ENCODE measurements around the gene GPC6. TPM values are rescaled to one million over a fixed set of nuclear protein-coding genes. Genes with fewer than 3 reads are reported as not detected.
A peak's percentile ranks its signal among the peaks of the same experiment; 100 is the strongest.

The GPC6 gene
- polyA plus RNA-seq, 1 of the 3 experiments (the other 2 are of a cell fraction) = 6.7 TPM

- no peak for TF ChIP-seq MEF2A (IDR thresholded peaks at IDR 0.05; ENCODE audit: borderline replicate concordance, low read depth)
These were observed 1019.9 kb downstream of the GPC6 start (continued) for GRCh38 chr13:94246495-94246894.

GRCh38 chr13:94247890-94248289, 1021.3 kb downstream of the GPC6 start:
- H3K9me2 ChIP-seq = no peaks in the 10 kb centered on the region
- peaks cover 4 to 26% of the 10 kb centered on the region in 2 experiments; a peak in 3 of 4 replicates for H3K4me1 ChIP-seq (ENCODE audit: control insufficient read depth in 1 of 2, insufficient read depth in 2 of 2, low read depth in 1 of 2, low read length in 1 of 2)
- 71% methylated on average over 1 of the region's 1 CpG for WGBS (ENCODE audit: low lambda C conversion rate)
- no peak for DNase-seq
- H3K4me3 ChIP-seq (ENCODE audit: low read depth in 2 of 2, low read length in 1 of 2) = no peak overlapping the region
- POLR2A ChIA-PET = no interaction called here
- no peak overlapping the region for H3K27ac ChIP-seq (ENCODE audit: low read depth in 2 of 2, low read length in 1 of 2)
- H3K4me2 ChIP-seq = no peak overlapping the region
- H4K20me1 ChIP-seq (ENCODE audit: insufficient read depth) = no peaks in the 10 kb centered on the region
- H3F3A ChIP-seq (replicated peaks; ENCODE audit: insufficient read depth) = no peaks in the 10 kb centered on the region
- no peak overlapping the region for H2AFZ ChIP-seq (ENCODE audit: low read depth)
- peaks cover 0 to 5% of the 10 kb centered on the region in 2 experiments for H3K36me3 ChIP-seq (replicated peaks in 1 of 2; ENCODE audit: control insufficient read depth in 1 of 2, insufficient read depth in 2 of 2, low read length in 1 of 2)
- no peaks in the 10 kb centered on the region for H3K27me3 ChIP-seq (ENCODE audit: insufficient read depth)
- TF ChIP-seq FOSL2 (IDR thresholded peaks at IDR 0.05; ENCODE audit: borderline replicate concordance, low read depth) (no peak), GATA2 (CRISPR knock-in tag; IDR thresholded peaks at IDR 0.05) (no peak), SIN3A (IDR thresholded peaks at IDR 0.05; ENCODE audit: borderline replicate concordance, low read depth, low read length) (no peak), RAD21 (IDR thresholded peaks at IDR 0.05; ENCODE audit: low read length) (no peak), SMC3 (IDR thresholded peaks at IDR 0.05; ENCODE audit: low read depth, low read length) (no peak)
- H3K79me2 ChIP-seq (ENCODE audit: insufficient read depth) = no peaks in the 10 kb centered on the region
- CTCF ChIA-PET = interaction anchor here (1.5 kb wide), 1 partner anchor 49 kb away, joined by 3 read pairs; no protein-coding TSS in a partner anchor
- no peak overlapping the region for H3K9ac ChIP-seq
- H3K9me3 ChIP-seq = peaks cover 11% of the 10 kb centered on the region

GRCh38 chr13:94248454-94249228, 1022.0 kb downstream of the GPC6 start:
- Histone ChIP-seq H3K27ac (ENCODE audit: low read depth in 2 of 2, low read length in 1 of 2) (peak overlapping the region in 1 of 2 experiments; percentile 34; a peak in 2 of 4 replicates), H3K9ac (no peak overlapping the region), H3K27me3 (ENCODE audit: insufficient read depth) (no peaks in the 10 kb centered on the region), H4K20me1 (ENCODE audit: insufficient read depth) (no peaks in the 10 kb centered on the region), H3K9me2 (no peaks in the 10 kb centered on the region), H3K4me2 (no peak overlapping the region), H3F3A (replicated peaks; ENCODE audit: insufficient read depth) (no peaks in the 10 kb centered on the region), H3K9me3 (peaks cover 11% of the 10 kb centered on the region), H3K79me2 (ENCODE audit: insufficient read depth) (no peaks in the 10 kb centered on the region), H2AFZ (ENCODE audit: low read depth) (no peak overlapping the region), H3K36me3 (replicated peaks in 1 of 2; ENCODE audit: control insufficient read depth in 1 of 2, insufficient read depth in 2 of 2, low read length in 1 of 2) (peaks cover 0 to 5% of the 10 kb centered on the region in 2 experiments), H3K4me3 (ENCODE audit: low read depth in 2 of 2, low read length in 1 of 2) (no peak overlapping the region), H3K4me1 (ENCODE audit: control insufficient read depth in 1 of 2, insufficient read depth in 2 of 2, low read depth in 1 of 2, low read length in 1 of 2) (peaks cover 4 to 34% of the 10 kb centered on the region in 2 experiments; a peak in 3 of 4 replicates)
- 91% methylated on average over 2 of the region's 2 CpGs for WGBS (ENCODE audit: low lambda C conversion rate)
- no peak for DNase-seq
- POLR2A ChIA-PET = no interaction called here
- CTCF ChIA-PET = interaction anchor here (1.5 kb wide), 1 partner anchor 50 kb away, joined by 3 read pairs; no protein-coding TSS in a partner anchor
- TF ChIP-seq NFIC (IDR thresholded peaks at IDR 0.05; ENCODE audit: borderline replicate concordance) = no peak
- no peak for TF ChIP-seq JUND (IDR thresholded peaks at IDR 0.05)
- TF ChIP-seq FOXJ3 (CRISPR knock-in tag; IDR thresholded peaks at IDR 0.05) = no peak
- TF ChIP-seq TAF1 (IDR thresholded peaks at IDR 0.05; ENCODE audit: borderline replicate concordance, low read depth, low read length) = no peak
- no peak for TF ChIP-seq REST (IDR thresholded peaks at IDR 0.05; ENCODE audit: low read depth, low read length)
- TF ChIP-seq TCF12 (IDR thresholded peaks at IDR 0.05) = no peak
- TF ChIP-seq NRF1 (IDR thresholded peaks at IDR 0.05; ENCODE audit: low read depth, low read length) = no peak
- TF ChIP-seq CHD2 (IDR thresholded peaks at IDR 0.05; ENCODE audit: low read length, partially characterized antibody) = no peak
- no peak for TF ChIP-seq IRF3 (IDR thresholded peaks at IDR 0.05; ENCODE audit: low read depth, low read length)
- no peak for TF ChIP-seq FOXM1 (IDR thresholded peaks at IDR 0.05; ENCODE audit: low read depth)
- no peak for TF ChIP-seq GABPA (IDR thresholded peaks at IDR 0.05; ENCODE audit: low read depth)
- TF ChIP-seq FOSL2 (IDR thresholded peaks at IDR 0.05; ENCODE audit: borderline replicate concordance, low read depth) = no peak
- TF ChIP-seq YY1 (IDR thresholded peaks at IDR 0.05; ENCODE audit: low read depth) = no peak
- TF ChIP-seq TEAD4 (IDR thresholded peaks at IDR 0.05; ENCODE audit: borderline replicate concordance, insufficient read depth) = no peak
- no peak for TF ChIP-seq MXI1 (IDR thresholded peaks at IDR 0.05; ENCODE audit: low read depth, low read length)
- TF ChIP-seq RXRA (IDR thresholded peaks at IDR 0.05; ENCODE audit: borderline replicate concordance, low read depth) = no peak
- no peak for TF ChIP-seq USF1 (IDR thresholded peaks at IDR 0.05; ENCODE audit: borderline replicate concordance, low read depth)
